Measurements from ENCODE around the gene BEST1. TPM values are rescaled to one million over a fixed set of nuclear protein-coding genes. Genes with fewer than 3 reads are reported as not detected.

The BEST1 gene
- total and polyA plus RNA-seq, 2 of the 13 experiments (the other 11 are each of a cell fraction or from before 2014, with no cell fraction given) = 0.09 to 0.65 TPM

GRCh38 chr11:61923166-61924063 is 26.7 kb upstream of the BEST1 start (continued):
- TF ChIP-seq POLR2G (IDR thresholded peaks at IDR 0.05; ENCODE audit: low read depth, low read length) (peak; percentile 66), RFX1 (IDR thresholded peaks at IDR 0.05) (no peak), FOXP1 (IDR thresholded peaks at IDR 0.05) (no peak), FOXP1 (CRISPR knock-in tag; IDR thresholded peaks at IDR 0.05) (no peak; the same call in 1 of the 2 replicates), ZNF44 (CRISPR knock-in tag; IDR thresholded peaks at IDR 0.05) (no peak), CHCHD3 (CRISPR knock-in tag; IDR thresholded peaks at IDR 0.05) (no peak), ZNF878 (CRISPR knock-in tag; IDR thresholded peaks at IDR 0.05) (no peak), ZBTB43 (CRISPR knock-in tag; conservative IDR thresholded peaks at IDR 0.05) (no peak), ZNF382 (CRISPR knock-in tag; IDR thresholded peaks at IDR 0.05; ENCODE audit: borderline replicate concordance) (no peak), DNMT3B (CRISPR knock-in tag; conservative IDR thresholded peaks at IDR 0.05) (no peak), ZNF232 (CRISPR knock-in tag; IDR thresholded peaks at IDR 0.05; ENCODE audit: borderline replicate concordance) (peak; percentile 76; the same call in 1 of the 2 replicates), ZNF674 (CRISPR knock-in tag; IDR thresholded peaks at IDR 0.05; ENCODE audit: low read depth) (no peak), TAF1 (CRISPR knock-in tag; IDR thresholded peaks at IDR 0.05) (peak; percentile 37), ZNF761 (CRISPR knock-in tag; conservative IDR thresholded peaks at IDR 0.05) (peak; percentile 75; the same call in 1 of the 2 replicates), ZBTB33 (CRISPR knock-in tag; IDR thresholded peaks at IDR 0.05) (0 out of 2 replicates have a peak, but pooled peaks have one; percentile 23), MAFK (conservative IDR thresholded peaks at IDR 0.05 in 1 of 2, IDR thresholded peaks at IDR 0.05 in 1 of 2; ENCODE audit: low read length in 2 of 2) (no peak), ZBTB39 (CRISPR knock-in tag; IDR thresholded peaks at IDR 0.05) (no peak), GPN1 (CRISPR knock-in tag; IDR thresholded peaks at IDR 0.05; ENCODE audit: borderline replicate concordance) (no peak; the same call in 1 of the 2 replicates), JUN (CRISPR knock-in tag; IDR thresholded peaks at IDR 0.05) (no peak), IRF1 (CRISPR knock-in tag; IDR thresholded peaks at IDR 0.05; ENCODE audit: low read depth) (no peak), TEF (CRISPR knock-in tag; IDR thresholded peaks at IDR 0.05) (no peak), TEAD2 (CRISPR knock-in tag; IDR thresholded peaks at IDR 0.05) (peak; percentile 32; the same call in 1 of the 2 replicates), HES4 (CRISPR knock-in tag; IDR thresholded peaks at IDR 0.05; ENCODE audit: borderline replicate concordance) (peak; percentile 59; the same call in 1 of the 2 replicates), ZNF572 (CRISPR knock-in tag; IDR thresholded peaks at IDR 0.05) (0 out of 2 replicates have a peak, but pooled peaks have one; percentile 16)
